PC-3 (cell line): ENCODE data around the gene FBLN1. TPM values are rescaled to one million over a fixed set of nuclear protein-coding genes. Genes with fewer than 3 reads are reported as not detected.

Experiments used
- ATAC-seq: fragments of 200-7000 bp; cut with Tn5 transposase; 2 replicates; pipeline ENCODE4 v1.9.1; 2020; ENCODE audit warnings: mild to moderate bottlenecking, moderate library complexity
- BruUV-seq: library from RNA; stranded (reverse); fragments of 400-500 nt; replicated peaks from 2 replicates; lab custom pipeline; 2021; lab: Mats Ljungman, UMichigan
- CTCF ChIA-PET: fragments of 300-600 bp; sonication (Branson Sonifier 250); formaldehyde crosslinking; loops from one replicate; lab custom pipeline; 2022; ENCODE audit warnings: antibody characterized with exemption; lab: Charles Lee
- POLR2A ChIA-PET: fragments of 300-600 bp; sonication (Branson Sonifier 250); formaldehyde crosslinking; loops from one replicate; lab custom pipeline; 2022; ENCODE audit warnings: antibody characterized with exemption; ENCODE audit not compliant: unreplicated experiment; lab: Charles Lee
- DNase-seq: peaks from one replicate; pipeline ENCODE4 v3.0.0-alpha.2; 2015
- H2AFZ ChIP-seq: fragments of 300-600 bp; sonication (generic); 2 replicates; pipeline ENCODE4 v1.6.0; 2016; ENCODE audit warnings: antibody characterized with exemption, low read length
- H3F3A ChIP-seq: fragments of 300-600 bp; sonication (generic); one replicate; pipeline ENCODE4 v1.6.0; 2017; ENCODE audit warnings: antibody characterized with exemption, low read length, control low read depth, mild to moderate bottlenecking; ENCODE audit not compliant: unreplicated experiment
- H3K27ac ChIP-seq: fragments of 300-600 bp; sonication (generic); 2 replicates; pipeline ENCODE4 v1.5.1; 2016; ENCODE audit warnings: mild to moderate bottlenecking, low read length
- H3K27me3 ChIP-seq: fragments of 300-600 bp; sonication (generic); 2 replicates; pipeline ENCODE4 v1.6.1; 2016; ENCODE audit warnings: low read length, mixed read lengths
- H3K36me3 ChIP-seq: fragments of 300-600 bp; sonication (generic); 2 replicates; pipeline ENCODE4 v1.6.1; 2016; ENCODE audit warnings: low read depth, mixed run types, low read length, mixed read lengths
- H3K4me1 ChIP-seq: fragments of 300-600 bp; sonication (generic); 2 replicates; pipeline ENCODE4 v1.5.1; 2016; ENCODE audit warnings: low read length; ENCODE audit not compliant: insufficient read depth
- H3K4me2 ChIP-seq: fragments of 300-600 bp; sonication (generic); 2 replicates; pipeline ENCODE4 v1.6.0; 2016; ENCODE audit warnings: low read length
- H3K4me3 ChIP-seq: fragments of 300-600 bp; sonication (generic); 2 replicates; pipeline ENCODE4 v1.5.1; 2016; ENCODE audit warnings: mild to moderate bottlenecking, low read length, mixed read lengths
- H3K79me2 ChIP-seq: fragments of 300-600 bp; sonication (generic); 2 replicates; pipeline ENCODE4 v1.6.1; 2017; ENCODE audit warnings: low read length, mixed read lengths
- H3K9ac ChIP-seq: fragments of 300-600 bp; sonication (generic); 2 replicates; pipeline ENCODE4 v1.6.0; 2016; ENCODE audit warnings: mild to moderate bottlenecking, low read length
- H3K9me2 ChIP-seq: fragments of 300-600 bp; sonication (generic); replicated peaks from 2 replicates; pipeline ENCODE4 v1.6.1; 2016; ENCODE audit warnings: mixed run types, low read length, mixed read lengths
- H3K9me3 ChIP-seq: fragments of 300-600 bp; sonication (generic); 2 replicates; pipeline ENCODE4 v1.6.1; 2016; ENCODE audit warnings: low read length, mixed read lengths
- H4K20me1 ChIP-seq: fragments of 300-600 bp; sonication (generic); 2 replicates; pipeline ENCODE4 v1.6.1; 2016; ENCODE audit warnings: low read length, mixed read lengths
- CTCF ChIP-seq: fragments of 300-600 bp; sonication (generic); conservative IDR thresholded peaks from 2 replicates; pipeline ENCODE4 v1.5.1; 2017; ENCODE audit warnings: antibody characterized with exemption, low read depth, mild to moderate bottlenecking, low read length
- EZH2 ChIP-seq: fragments of 300-600 bp; sonication (generic); IDR thresholded peaks from one replicate; pipeline ENCODE4 v1.6.1; 2017; ENCODE audit warnings: antibody characterized with exemption, mild to moderate bottlenecking, low read length; ENCODE audit not compliant: unreplicated experiment
- EZH2phosphoT487 ChIP-seq: fragments of 300-600 bp; sonication (generic); IDR thresholded peaks from 2 replicates; pipeline ENCODE4 v1.6.1; 2018; ENCODE audit warnings: mild to moderate bottlenecking, antibody characterized with exemption, low read length, borderline replicate concordance
- intact Hi-C: fragments of 100-400 bp; cut with micrococcal nuclease; formaldehyde crosslinking; loops from 2 replicates; pipeline ENCODE4 v1.9.0; 2023
- total RNA-seq: library from RNA; depleted of rRNA; stranded (reverse); fragments of >200 nt; gene quantifications from 2 replicates; pipeline ENCODE4 v1.2.3, GENCODE V29; 2014

FBLN1 gene
- total RNA-seq, 1 experiment from 2014 or later: 13.4 TPM

GRCh38 chr22:45503050-45503815, 550 bp downstream of the FBLN1 start:
- Histone ChIP-seq H3K27me3 (no peaks in the 10 kb centered on the region), H3K79me2 (no peaks in the 10 kb centered on the region), H3K9me3 (no peaks in the 10 kb centered on the region), H3K4me3 (peak overlapping the region; percentile 74), H4K20me1 (no peaks in the 10 kb centered on the region), H3K4me1 (no peaks in the 10 kb centered on the region; the same call in 1 of the 2 replicates), H3K4me2 (peak overlapping the region; percentile 83), H3K36me3 (no peaks in the 10 kb centered on the region), H3K27ac (no peak overlapping the region), H2AFZ (peak overlapping the region; percentile 85), H3K9me2 (no peaks in the 10 kb centered on the region), H3K9ac (peak overlapping the region; percentile 45), H3F3A (no peaks in the 10 kb centered on the region)
- TF ChIP-seq EZH2 (no peak), EZH2phosphoT487 (no peak), CTCF (no peak)
- DNase-seq (no peak), ATAC-seq (no peak)
- ChIA-PET POLR2A (no interaction called here), CTCF (no interaction called here)
- no TSS peak for BruUV-seq
- intact Hi-C loops: loop anchor here (1.0 kb wide), 1 partner anchor 46 kb away; no protein-coding TSS in a partner anchor

GRCh38 chr22:45503816-45504372, 1.2 kb downstream of the FBLN1 start:
- Histone ChIP-seq H3K9ac (no peak overlapping the region), H3K4me3 (peak overlapping the region; percentile 74)

More at GRCh38 chr22:45503816-45504372, 1.2 kb downstream of the FBLN1 start:
- no peak overlapping the region for H2AFZ ChIP-seq
- TF ChIP-seq CTCF: no peak
- no peak overlapping the region for H3K27ac ChIP-seq
- H3K27me3 ChIP-seq: no peaks in the 10 kb centered on the region
- CTCF ChIA-PET: no interaction called here
- no peak for ATAC-seq
- H3K79me2 ChIP-seq: no peaks in the 10 kb centered on the region
- DNase-seq: no peak
- POLR2A ChIA-PET: no interaction called here
- H4K20me1 ChIP-seq: no peaks in the 10 kb centered on the region
- H3K4me2 ChIP-seq: peak overlapping the region; percentile 83
- H3K36me3 ChIP-seq: no peaks in the 10 kb centered on the region
- intact Hi-C loops: loop anchor here (1.0 kb wide), 1 partner anchor 45 kb away; no protein-coding TSS in a partner anchor
- H3K9me2 ChIP-seq: no peaks in the 10 kb centered on the region
- H3K4me1 ChIP-seq: no peaks in the 10 kb centered on the region; the same call in 1 of the 2 replicates
- no TSS peak for BruUV-seq
- no peaks in the 10 kb centered on the region for H3F3A ChIP-seq
- H3K9me3 ChIP-seq: no peaks in the 10 kb centered on the region
